Panc1 (cell line): Measurements from ENCODE around the gene DYNC2LI1. TPM values are rescaled to one million over a fixed set of nuclear protein-coding genes. Genes with fewer than 3 reads are reported as not detected.

Experiments
- ATAC-seq: fragments of 200-7000 bp; cut with Tn5 transposase; 2 replicates; pipeline ENCODE4 v1.9.1; 2020; ENCODE audit warnings: mild to moderate bottlenecking, moderate library complexity
- BruUV-seq: library from RNA; stranded (reverse); fragments of 400-500 nt; replicated peaks from 2 replicates; lab custom pipeline; 2021; lab: Mats Ljungman, UMichigan
- CTCF ChIA-PET: fragments of 300-600 bp; sonication (Branson Sonifier 250); formaldehyde crosslinking; loops from one replicate; lab custom pipeline; 2022; ENCODE audit warnings: antibody characterized with exemption; lab: Charles Lee
- POLR2A ChIA-PET: fragments of 300-600 bp; sonication (Branson Sonifier 250); formaldehyde crosslinking; loops from one replicate; lab custom pipeline; 2022; ENCODE audit warnings: antibody characterized with exemption; lab: Charles Lee
- DNase-seq: peaks from one replicate; pipeline ENCODE4 v3.0.0-alpha.2; 2010; ENCODE audit warnings: low read depth, low spot score
- H3K27ac ChIP-seq: 2 replicates; pipeline ENCODE4 v1.5.1; 2011; ENCODE audit warnings: mild to moderate bottlenecking, low read length, inconsistent platforms
- H3K27me3 ChIP-seq: fragments of 200-500 bp; sonication (Bioruptor generic); 2 replicates; pipeline ENCODE4 v1.6.0; 2014; ENCODE audit warnings: low read length, inconsistent platforms; ENCODE audit not compliant: control insufficient read depth, insufficient read depth
- H3K36me3 ChIP-seq: fragments of 200-500 bp; sonication (Bioruptor generic); 2 replicates; pipeline ENCODE4 v1.5.1; 2014; ENCODE audit warnings: inconsistent platforms, mild to moderate bottlenecking, low read length, moderate library complexity; ENCODE audit not compliant: control insufficient read depth, insufficient read depth
- H3K4me1 ChIP-seq: 2 replicates; pipeline ENCODE4 v1.5.1; 2011; ENCODE audit warnings: inconsistent platforms, mild to moderate bottlenecking, low read length, moderate library complexity; ENCODE audit not compliant: control insufficient read depth, insufficient read depth
- H3K4me3 ChIP-seq, 2 experiments: 2 replicates each; pipeline ENCODE4 v1.5.1; 2011 to 2012; ENCODE audit warnings: low read depth in 2 of 2, low read length in 2 of 2, mild to moderate bottlenecking in 2 of 2, inconsistent platforms in 1 of 2, moderate library complexity in 1 of 2
- H3K9me3 ChIP-seq: fragments of 200-500 bp; sonication (Bioruptor generic); 2 replicates; pipeline ENCODE4 v1.5.1; 2014; ENCODE audit warnings: low read depth, mild to moderate bottlenecking, inconsistent platforms, low read length, moderate library complexity; ENCODE audit not compliant: control insufficient read depth, insufficient read depth
- POLR2AphosphoS5 ChIP-seq: IDR thresholded peaks from 2 replicates; pipeline ENCODE4 v1.6.1; 2012; ENCODE audit warnings: mild to moderate bottlenecking, low read depth, low read length, moderate library complexity
- SIN3A ChIP-seq: IDR thresholded peaks from 2 replicates; pipeline ENCODE4 v1.6.1; 2012; ENCODE audit warnings: low read depth, mild to moderate bottlenecking, low read length, moderate library complexity, borderline replicate concordance; ENCODE audit not compliant: insufficient read depth
- TCF7L2 ChIP-seq: IDR thresholded peaks from 2 replicates; pipeline ENCODE4 v1.6.1; 2011; ENCODE audit warnings: mild to moderate bottlenecking, low read depth, low read length, inconsistent platforms
- in situ Hi-C: cut with HindIII; loops from 2 replicates; pipeline ENCODE4 v1.10.0; 2016; ENCODE audit warnings: low sequenced_read_pairs, low pct_unique_long_range_greater_than_20kb
- intact Hi-C: fragments of 100-400 bp; cut with micrococcal nuclease; formaldehyde crosslinking; loops from one replicate; pipeline ENCODE4 v1.10.0; 2022; ENCODE audit not compliant: unreplicated experiment
- total RNA-seq: library from RNA; stranded (reverse); gene quantifications from one replicate; pipeline ENCODE4 v1.2.1, GENCODE V29; 2021; ENCODE audit not compliant: unreplicated experiment
- TF ChIP-seq, protein P1 (sequence below), 2 experiments: IDR thresholded peaks; 2 replicates each; pipeline ENCODE4 v1.6.1; 2011 to 2012; ENCODE audit warnings: low read depth in 2 of 2, control low read depth in 1 of 2, low read length in 1 of 2, mild to moderate bottlenecking in 1 of 2, moderate library complexity in 1 of 2; ENCODE audit not compliant: insufficient read depth in 1 of 2
- TF ChIP-seq, protein P2 (sequence below): fragments of 450-650 bp; IDR thresholded peaks from 2 replicates; pipeline ENCODE4 v1.5.1; 2017; ENCODE audit warnings: mild to moderate bottlenecking

The DYNC2LI1 gene
- total RNA-seq, 1 experiment from 2014 or later = 8.5 TPM

DNA sequence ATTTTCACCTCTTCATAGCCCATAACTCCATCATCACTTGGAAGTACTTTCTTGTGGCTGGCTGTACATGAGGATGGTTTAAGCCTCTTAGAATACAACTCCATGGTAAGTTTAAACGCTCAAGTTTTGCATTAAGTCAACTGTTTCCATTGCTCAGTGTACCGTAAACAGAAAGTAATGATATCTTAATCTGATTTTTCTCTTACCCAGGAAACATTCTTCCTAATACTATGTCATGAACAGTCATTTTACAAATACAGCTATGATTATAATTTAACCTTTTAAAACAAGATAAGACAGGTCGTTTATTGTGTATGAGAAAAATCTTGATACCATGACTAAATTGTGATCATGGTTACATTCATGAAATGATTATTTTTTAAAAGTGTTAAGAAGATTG is 11.6 kb upstream of the DYNC2LI1 start:
- BruUV-seq = no TSS peak
- Histone ChIP-seq H3K4me3 (no peak overlapping the region), H3K9me3 (no peaks in the 10 kb centered on the region), H3K27ac (no peak overlapping the region), H3K36me3 (no peaks in the 10 kb centered on the region), H3K27me3 (no peaks in the 10 kb centered on the region), H3K4me1 (peaks cover 18% of the 10 kb centered on the region)
- DNase-seq = no peak
- intact Hi-C loops (no loop called here), in situ Hi-C loops (no loop called here)
- ATAC-seq = no peak
- ChIA-PET POLR2A (no interaction called here), CTCF (no interaction called here)
- no peak for TF ChIP-seq SIN3A
- TF ChIP-seq, protein P1, sequence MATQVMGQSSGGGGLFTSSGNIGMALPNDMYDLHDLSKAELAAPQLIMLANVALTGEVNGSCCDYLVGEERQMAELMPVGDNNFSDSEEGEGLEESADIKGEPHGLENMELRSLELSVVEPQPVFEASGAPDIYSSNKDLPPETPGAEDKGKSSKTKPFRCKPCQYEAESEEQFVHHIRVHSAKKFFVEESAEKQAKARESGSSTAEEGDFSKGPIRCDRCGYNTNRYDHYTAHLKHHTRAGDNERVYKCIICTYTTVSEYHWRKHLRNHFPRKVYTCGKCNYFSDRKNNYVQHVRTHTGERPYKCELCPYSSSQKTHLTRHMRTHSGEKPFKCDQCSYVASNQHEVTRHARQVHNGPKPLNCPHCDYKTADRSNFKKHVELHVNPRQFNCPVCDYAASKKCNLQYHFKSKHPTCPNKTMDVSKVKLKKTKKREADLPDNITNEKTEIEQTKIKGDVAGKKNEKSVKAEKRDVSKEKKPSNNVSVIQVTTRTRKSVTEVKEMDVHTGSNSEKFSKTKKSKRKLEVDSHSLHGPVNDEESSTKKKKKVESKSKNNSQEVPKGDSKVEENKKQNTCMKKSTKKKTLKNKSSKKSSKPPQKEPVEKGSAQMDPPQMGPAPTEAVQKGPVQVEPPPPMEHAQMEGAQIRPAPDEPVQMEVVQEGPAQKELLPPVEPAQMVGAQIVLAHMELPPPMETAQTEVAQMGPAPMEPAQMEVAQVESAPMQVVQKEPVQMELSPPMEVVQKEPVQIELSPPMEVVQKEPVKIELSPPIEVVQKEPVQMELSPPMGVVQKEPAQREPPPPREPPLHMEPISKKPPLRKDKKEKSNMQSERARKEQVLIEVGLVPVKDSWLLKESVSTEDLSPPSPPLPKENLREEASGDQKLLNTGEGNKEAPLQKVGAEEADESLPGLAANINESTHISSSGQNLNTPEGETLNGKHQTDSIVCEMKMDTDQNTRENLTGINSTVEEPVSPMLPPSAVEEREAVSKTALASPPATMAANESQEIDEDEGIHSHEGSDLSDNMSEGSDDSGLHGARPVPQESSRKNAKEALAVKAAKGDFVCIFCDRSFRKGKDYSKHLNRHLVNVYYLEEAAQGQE (IDR thresholded peaks at IDR 0.05; ENCODE audit: insufficient read depth in 1 of 2, low read depth in 2 of 2, low read length in 1 of 2) = no peak
- no peak for TF ChIP-seq POLR2AphosphoS5
- TF ChIP-seq TCF7L2 = no peak
- TF ChIP-seq, protein P2, sequence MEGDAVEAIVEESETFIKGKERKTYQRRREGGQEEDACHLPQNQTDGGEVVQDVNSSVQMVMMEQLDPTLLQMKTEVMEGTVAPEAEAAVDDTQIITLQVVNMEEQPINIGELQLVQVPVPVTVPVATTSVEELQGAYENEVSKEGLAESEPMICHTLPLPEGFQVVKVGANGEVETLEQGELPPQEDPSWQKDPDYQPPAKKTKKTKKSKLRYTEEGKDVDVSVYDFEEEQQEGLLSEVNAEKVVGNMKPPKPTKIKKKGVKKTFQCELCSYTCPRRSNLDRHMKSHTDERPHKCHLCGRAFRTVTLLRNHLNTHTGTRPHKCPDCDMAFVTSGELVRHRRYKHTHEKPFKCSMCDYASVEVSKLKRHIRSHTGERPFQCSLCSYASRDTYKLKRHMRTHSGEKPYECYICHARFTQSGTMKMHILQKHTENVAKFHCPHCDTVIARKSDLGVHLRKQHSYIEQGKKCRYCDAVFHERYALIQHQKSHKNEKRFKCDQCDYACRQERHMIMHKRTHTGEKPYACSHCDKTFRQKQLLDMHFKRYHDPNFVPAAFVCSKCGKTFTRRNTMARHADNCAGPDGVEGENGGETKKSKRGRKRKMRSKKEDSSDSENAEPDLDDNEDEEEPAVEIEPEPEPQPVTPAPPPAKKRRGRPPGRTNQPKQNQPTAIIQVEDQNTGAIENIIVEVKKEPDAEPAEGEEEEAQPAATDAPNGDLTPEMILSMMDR = no peak

DNA sequence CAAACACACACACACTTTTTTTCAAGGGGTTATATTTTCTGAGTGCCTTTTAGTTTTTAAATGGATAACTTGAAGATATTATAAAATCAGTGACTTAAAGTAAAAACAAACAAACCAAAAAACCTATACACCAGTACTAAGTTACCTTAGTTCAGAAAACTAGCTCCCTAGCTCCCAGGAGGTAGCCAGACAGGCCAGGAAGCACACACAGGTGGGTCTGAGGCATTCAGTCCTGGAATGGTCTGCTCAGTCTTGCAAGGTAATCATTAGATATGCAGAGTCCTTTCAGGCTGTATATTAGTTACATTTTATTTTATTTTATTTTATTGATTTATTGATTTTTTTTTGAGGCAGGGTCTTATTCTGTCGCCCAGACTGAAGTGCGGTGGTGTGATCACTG is 10.7 kb upstream of the DYNC2LI1 start:
- in situ Hi-C loops = no loop called here
- POLR2A ChIA-PET = interaction anchor here (0.7 kb wide), 1 partner anchor 15 kb away, joined by 3 read pairs; no protein-coding TSS in a partner anchor
- TF ChIP-seq TCF7L2 (no peak), SIN3A (no peak), POLR2AphosphoS5 (no peak)
- TF ChIP-seq, protein P1 (IDR thresholded peaks at IDR 0.05; ENCODE audit: insufficient read depth in 1 of 2, low read depth in 2 of 2, low read length in 1 of 2) = no peak
- TF ChIP-seq, protein P2 = no peak
- H3K36me3 ChIP-seq = no peaks in the 10 kb centered on the region
- DNase-seq (no peak), ATAC-seq (no peak)
- intact Hi-C loops = no loop called here
- no peak overlapping the region for H3K27ac ChIP-seq
- BruUV-seq = no TSS peak
- CTCF ChIA-PET = interaction anchor here (0.7 kb wide), 1 partner anchor 92 kb away, joined by 3 read pairs; no protein-coding TSS in a partner anchor
- no peak overlapping the region for H3K4me3 ChIP-seq
- H3K4me1 ChIP-seq = peaks cover 18% of the 10 kb centered on the region
- no peaks in the 10 kb centered on the region for H3K27me3 ChIP-seq
- H3K9me3 ChIP-seq = no peaks in the 10 kb centered on the region
